GM11168 (cell line): Measurements from ENCODE around the gene DNAJB6.

ENCODE experiments used
- in situ Hi-C: fragments of 300-500 bp; cut with MboI; formaldehyde crosslinking; loops from one replicate; pipeline ENCODE4 v1.12.0; 2022; ENCODE audit warnings: low sequenced_read_pairs; ENCODE audit not compliant: unreplicated experiment

Gene DNAJB6

DNA sequence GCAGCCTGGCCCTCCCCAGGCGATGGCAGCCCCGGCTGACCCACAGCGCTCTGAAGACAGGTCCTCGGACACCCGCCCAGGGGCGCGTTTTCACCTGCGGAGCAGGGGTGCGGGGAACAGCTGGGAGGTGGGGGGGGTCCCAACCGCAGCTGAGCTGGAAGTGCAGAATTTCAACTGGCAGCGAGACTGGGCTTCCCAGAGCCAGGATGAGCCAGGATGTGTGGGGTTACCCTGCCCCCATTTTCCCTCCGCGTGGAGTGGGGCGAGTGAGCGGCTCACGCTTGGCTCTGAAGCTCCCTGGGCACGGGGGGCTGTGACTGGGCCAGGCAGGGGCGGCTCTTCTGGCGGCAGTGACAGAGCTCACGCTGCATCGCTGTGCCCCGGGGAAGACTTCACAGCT, 70.2 kb downstream of the DNAJB6 start:
- in situ Hi-C loops: no loop called here

DNA sequence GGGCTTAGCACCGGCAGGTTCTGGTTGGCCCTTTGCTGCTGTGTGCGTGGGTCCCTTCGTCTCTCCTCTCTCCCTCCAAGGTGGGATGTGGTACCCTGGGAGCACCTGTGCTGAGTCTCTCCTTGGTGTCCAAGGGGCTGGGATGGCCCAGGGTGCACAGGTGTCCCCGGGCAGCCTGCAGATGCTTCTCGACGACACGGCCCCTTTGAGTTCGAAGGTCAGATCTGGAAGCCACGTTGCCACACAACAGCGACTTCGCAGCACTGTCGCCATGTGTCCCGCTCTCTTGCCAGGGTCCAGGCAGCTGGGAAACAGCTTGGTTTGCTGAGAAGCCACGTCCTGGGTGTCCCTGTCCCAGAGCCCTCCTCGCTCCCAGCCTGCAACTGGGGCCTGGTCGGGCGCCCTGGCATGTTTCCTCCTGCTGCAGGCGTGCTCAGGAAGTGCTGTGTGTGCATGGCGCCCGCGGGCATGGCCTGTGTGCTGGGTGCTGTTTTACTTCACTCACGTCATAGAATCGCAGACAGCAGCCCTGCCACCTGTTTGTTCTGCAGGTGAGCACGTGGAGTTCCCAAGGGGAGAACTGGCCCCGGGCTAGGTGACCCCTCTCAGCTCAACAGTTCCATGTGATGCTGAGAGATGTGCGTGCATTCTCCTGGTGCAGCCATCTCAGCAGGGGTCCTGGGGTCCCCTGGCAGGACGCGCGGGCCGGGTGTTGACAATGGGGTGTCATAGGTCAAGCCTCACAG, 70.9 kb downstream of the DNAJB6 start:
- in situ Hi-C loops: no loop called here

GRCh38 chr7:157408258-157409101, 71.7 kb downstream of the DNAJB6 start:
- in situ Hi-C loops: no loop called here

GRCh38 chr7:157409149-157409752, 72.4 kb downstream of the DNAJB6 start:
- in situ Hi-C loops: no loop called here

DNA sequence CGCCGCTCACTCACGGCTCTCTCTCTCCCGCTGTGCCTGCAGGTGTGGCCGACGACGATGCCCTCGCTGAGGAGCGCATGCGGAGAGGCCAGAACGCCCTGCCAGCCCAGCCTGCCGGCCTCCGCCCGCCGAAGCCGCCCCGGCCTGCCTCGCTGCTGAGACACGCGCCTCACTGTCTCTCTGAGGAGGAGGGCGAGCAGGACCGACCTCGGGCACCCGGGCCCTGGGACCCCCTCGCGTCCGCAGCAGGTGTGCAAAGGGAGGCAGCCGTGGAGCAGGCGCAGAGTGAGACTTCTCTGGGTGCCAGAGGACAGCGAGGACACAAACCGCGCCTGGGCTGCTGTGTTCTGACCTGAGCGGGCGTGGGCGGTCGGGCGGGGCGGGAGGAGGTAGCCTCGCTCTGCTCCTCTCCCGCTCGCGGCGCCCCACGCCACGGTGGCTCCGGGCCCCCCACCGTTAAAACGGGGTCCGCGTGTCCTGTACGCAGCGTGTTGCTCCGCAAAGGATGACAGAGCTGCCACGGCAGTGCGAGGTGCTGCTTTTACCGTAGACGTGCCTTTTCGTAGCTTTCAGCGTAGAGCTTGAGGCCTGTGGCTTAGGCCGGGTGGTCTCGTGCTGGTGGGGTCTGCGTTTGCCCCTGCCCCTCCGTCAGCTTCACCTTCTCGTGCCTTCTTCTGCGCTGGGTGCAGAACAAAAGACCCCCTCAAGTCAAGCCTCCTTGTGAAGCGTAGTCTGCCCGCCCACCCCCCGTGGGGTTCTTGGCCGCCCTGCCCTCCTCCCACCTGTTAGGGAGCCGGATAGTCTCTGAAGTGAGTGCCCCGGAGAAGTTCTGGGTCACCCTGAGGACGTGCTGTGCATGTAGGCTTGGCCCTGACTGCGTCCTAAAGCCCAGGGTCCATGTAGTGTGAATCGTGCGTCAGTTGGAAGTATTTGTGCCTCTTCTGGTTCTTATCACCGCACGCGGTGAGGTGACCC, 73.2 kb downstream of the DNAJB6 start:
- in situ Hi-C loops: no loop called here

DNA sequence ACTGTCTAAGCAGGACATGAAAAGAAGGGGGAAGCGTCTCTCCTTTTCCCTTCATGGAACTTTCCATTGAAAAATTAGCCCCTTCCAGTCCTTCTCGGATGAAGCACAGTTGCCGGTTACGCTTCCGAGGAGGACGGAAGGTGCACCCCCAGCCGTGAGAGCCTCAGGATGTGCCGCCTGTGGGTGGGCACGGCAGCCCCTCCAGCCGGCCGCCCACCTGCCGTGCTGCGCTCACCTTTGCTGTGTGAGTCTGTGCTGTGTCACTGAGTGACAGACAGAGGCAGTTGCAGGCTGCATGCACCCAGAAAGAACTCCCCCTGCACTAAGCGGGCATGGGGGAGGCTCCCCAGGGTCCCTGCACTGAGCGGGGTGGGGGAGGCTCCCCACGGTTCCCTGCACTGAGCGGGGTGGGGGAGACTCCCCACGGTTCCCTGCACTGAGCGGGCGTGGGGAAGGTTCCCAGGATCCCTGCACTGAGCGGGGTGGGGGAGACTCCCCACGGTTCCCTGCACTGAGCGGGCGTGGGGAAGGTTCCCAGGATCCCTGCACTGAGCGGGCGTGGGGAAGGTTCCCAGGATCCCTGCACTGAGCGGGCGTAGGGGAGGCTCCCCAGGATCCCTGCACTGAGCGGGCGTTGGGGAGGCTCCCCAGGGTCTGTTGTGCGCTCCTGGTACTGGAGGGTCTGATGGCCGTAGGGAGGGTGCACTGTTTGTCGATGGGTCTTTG, 74.2 kb downstream of the DNAJB6 start:
- in situ Hi-C loops: no loop called here

DNA sequence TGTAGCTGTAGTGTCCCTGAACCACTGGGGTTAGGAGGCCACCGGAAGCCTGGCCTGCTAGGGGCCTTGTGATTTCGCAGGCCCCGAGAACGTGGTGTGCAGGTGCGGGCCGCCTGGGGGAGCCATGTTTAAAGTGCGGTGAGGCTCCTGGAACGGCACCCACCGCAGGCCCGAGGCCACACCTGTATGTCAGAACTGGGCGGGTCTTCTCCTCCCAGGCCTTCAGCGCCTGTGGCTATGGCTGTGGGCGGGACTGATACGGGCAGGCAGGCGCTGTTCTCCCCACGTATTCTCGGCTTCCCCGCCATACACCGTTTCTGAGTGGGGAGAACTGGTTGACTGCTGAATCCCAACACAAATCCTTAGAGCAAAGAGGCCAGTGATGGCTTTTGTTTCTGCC, 74.8 kb downstream of the DNAJB6 start:
- in situ Hi-C loops: no loop called here

DNA sequence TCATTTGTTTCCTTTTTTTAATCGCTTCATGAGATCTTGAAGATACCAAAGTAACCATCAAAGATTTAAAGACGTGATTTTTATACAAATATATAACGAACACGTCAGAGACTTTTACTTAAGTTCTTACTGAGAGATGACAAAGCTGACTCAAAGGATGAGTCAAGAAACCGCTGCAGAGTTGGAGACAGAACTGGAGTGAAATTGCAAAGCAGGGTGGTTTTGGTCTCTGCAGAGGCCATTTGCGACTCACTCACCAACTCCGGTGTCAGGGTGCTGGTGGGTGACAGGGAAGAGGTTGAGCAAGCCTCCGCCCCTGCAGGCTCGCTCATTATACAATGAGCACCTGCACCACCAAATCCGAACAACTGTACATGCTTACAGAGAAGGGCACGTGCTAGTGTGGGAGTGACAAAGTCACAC, 75.2 kb downstream of the DNAJB6 start:
- in situ Hi-C loops: no loop called here

DNA sequence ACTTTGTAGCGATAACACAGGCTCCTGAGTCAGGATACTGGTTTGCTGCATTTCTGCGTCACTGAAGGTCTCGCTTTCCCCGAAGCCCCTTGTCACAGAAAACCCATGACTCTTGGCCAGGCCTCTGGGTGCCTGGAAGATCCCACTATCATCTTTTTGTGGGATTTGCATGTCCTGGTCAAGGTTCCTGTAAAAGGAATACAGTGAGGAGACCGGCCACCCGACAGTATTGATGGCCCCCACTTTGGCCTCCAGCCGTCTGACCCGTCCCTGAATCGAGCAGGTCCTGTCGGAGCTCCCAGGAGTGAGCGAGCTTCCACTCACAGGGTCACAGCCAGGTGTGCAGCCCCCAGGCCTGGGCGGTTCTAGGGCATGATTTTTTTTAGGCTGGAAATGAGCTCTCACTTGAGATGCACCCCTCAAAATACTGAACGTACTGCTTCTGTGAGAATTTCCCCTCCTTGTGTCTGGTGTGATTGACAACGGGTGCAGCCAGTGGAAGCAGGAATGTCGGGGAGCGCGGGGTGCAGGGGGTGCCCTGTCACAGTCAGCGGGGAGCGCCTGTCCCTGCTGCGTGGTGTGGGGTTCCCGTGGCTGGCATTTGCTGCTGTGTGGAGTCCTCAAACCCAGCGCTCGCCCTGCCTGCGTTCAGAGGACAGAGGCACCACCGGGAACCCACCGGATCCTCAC, 75.8 kb downstream of the DNAJB6 start:
- in situ Hi-C loops: no loop called here

GRCh38 chr7:157413881-157414701, 77.3 kb downstream of the DNAJB6 start:
- in situ Hi-C loops: no loop called here

GRCh38 chr7:157414702-157415096, 77.9 kb downstream of the DNAJB6 start:
- in situ Hi-C loops: no loop called here

GRCh38 chr7:157415486-157415885, 78.7 kb downstream of the DNAJB6 start:
- in situ Hi-C loops: no loop called here

DNA sequence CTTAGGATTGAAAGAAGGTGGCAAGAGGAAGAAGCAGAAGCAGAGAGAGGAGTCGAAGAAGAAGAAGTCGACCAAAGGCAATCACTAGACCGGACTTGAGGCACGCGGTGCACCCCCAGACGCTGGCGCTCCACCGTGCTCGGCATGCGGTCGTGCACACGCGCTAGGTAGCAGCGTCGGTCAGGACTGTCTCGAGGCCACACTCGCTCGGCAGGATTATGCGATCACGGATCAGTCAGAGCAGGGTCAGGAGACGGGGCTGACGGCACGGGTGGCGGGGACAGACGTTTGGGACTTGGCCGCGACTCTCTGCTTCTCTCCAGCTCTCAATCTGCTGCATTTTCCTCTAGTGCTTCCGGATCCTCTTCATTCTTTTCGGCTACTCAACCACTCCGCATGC, 79.2 kb downstream of the DNAJB6 start:
- in situ Hi-C loops: no loop called here

GRCh38 chr7:157418204-157419034, 81.6 kb downstream of the DNAJB6 start:
- in situ Hi-C loops: no loop called here

DNA sequence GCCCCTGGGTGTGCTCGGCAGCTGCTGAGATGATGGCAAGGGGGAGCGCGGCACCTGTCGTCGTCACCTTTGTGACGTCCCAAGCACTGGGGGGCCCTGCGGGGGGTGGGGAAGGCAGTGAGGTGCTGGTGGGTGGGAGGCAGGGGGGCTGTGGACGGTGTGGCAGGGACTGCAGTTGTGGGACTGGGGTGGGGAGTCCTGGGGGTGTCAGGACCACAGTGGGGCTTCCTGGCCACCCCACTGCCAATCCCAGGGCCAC, 82.2 kb downstream of the DNAJB6 start:
- in situ Hi-C loops: no loop called here

- in situ Hi-C loops: no loop called here
Measured at GRCh38 chr7:157422279-157422678, 85.5 kb downstream of the DNAJB6 start.

- in situ Hi-C loops: no loop called here
Measured at GRCh38 chr7:157423348-157423747, 86.5 kb downstream of the DNAJB6 start.
